GM23338 (cell line): ENCODE data around the gene ZAR1. TPM values are rescaled to one million over a fixed set of nuclear protein-coding genes. Genes with fewer than 3 reads are reported as not detected.

Experiments used
- ATAC-seq: fragments of 200-7000 bp; cut with Tn5 transposase; 3 replicates; pipeline ENCODE4 v1.9.1; 2020
- DNase-seq: peaks from one replicate; pipeline ENCODE4 v3.0.0-alpha.2; 2015; ENCODE audit warnings: low spot score
- H2AFZ ChIP-seq: fragments of 200-600 bp; sonication (generic); 2 replicates; pipeline ENCODE4 v1.8.0; 2016; ENCODE audit warnings: antibody characterized with exemption, mild to moderate bottlenecking, moderate library complexity
- H3F3A ChIP-seq: fragments of 200-600 bp; sonication (generic); replicated peaks from 2 replicates; pipeline ENCODE4 v1.8.0; 2017; ENCODE audit warnings: antibody characterized with exemption, mixed run types, low read depth
- H3K27ac ChIP-seq: fragments of 200-600 bp; sonication (generic); 2 replicates; pipeline ENCODE4 v1.6.1; 2016; ENCODE audit warnings: low read depth
- H3K27me3 ChIP-seq: fragments of 200-600 bp; sonication (generic); 2 replicates; pipeline ENCODE4 v1.8.0; 2016; ENCODE audit warnings: mild to moderate bottlenecking, mixed run types, moderate library complexity; ENCODE audit not compliant: insufficient read depth
- H3K36me3 ChIP-seq: fragments of 200-600 bp; sonication (generic); 2 replicates; pipeline ENCODE4 v1.8.0; 2016; ENCODE audit warnings: mild to moderate bottlenecking; ENCODE audit not compliant: insufficient read depth
- H3K4me1 ChIP-seq: fragments of 200-600 bp; sonication (generic); 2 replicates; pipeline ENCODE4 v1.8.0; 2016; ENCODE audit warnings: mild to moderate bottlenecking, moderate library complexity; ENCODE audit not compliant: insufficient read depth
- H3K4me2 ChIP-seq: fragments of 200-600 bp; sonication (generic); 2 replicates; pipeline ENCODE4 v1.7.1; 2017; ENCODE audit warnings: mixed run types
- H3K4me3 ChIP-seq: fragments of 200-600 bp; sonication (generic); 2 replicates; pipeline ENCODE4 v1.6.1; 2016; ENCODE audit warnings: mixed run types
- H3K79me2 ChIP-seq: fragments of 200-600 bp; sonication (generic); replicated peaks from 2 replicates; pipeline ENCODE4 v1.8.0; 2017; ENCODE audit warnings: mild to moderate bottlenecking; ENCODE audit not compliant: insufficient read depth
- H3K9me2 ChIP-seq: fragments of 200-600 bp; sonication (generic); 2 replicates; pipeline ENCODE4 v1.8.0; 2017; ENCODE audit not compliant: insufficient read depth
- H4K20me1 ChIP-seq: fragments of 200-600 bp; sonication (generic); replicated peaks from 2 replicates; pipeline ENCODE4 v1.8.0; 2017; ENCODE audit warnings: mild to moderate bottlenecking; ENCODE audit not compliant: insufficient read depth
- H3K27ac Mint-ChIP-seq: 2 replicates; pipeline ENCODE4 v1.8.0; 2020; ENCODE audit warnings: inconsistent platforms, mild to moderate bottlenecking, moderate library complexity, mixed read lengths
- H3K27me3 Mint-ChIP-seq: 3 replicates; pipeline ENCODE4 v1.8.0; 2022; ENCODE audit warnings: low read depth, mild to moderate bottlenecking, moderate library complexity, mixed read lengths, inconsistent platforms; ENCODE audit not compliant: insufficient read depth, poor library complexity
- H3K36me3 Mint-ChIP-seq: 3 replicates; pipeline ENCODE4 v1.8.0; 2021; ENCODE audit warnings: low read depth, mild to moderate bottlenecking, inconsistent platforms, moderate library complexity, mixed read lengths
- H3K4me1 Mint-ChIP-seq: 3 replicates; pipeline ENCODE4 v1.8.0; 2020; ENCODE audit warnings: mild to moderate bottlenecking, inconsistent platforms, mixed read lengths
- H3K4me3 Mint-ChIP-seq: 3 replicates; pipeline ENCODE4 v1.8.0; 2021; ENCODE audit warnings: moderate library complexity, mild to moderate bottlenecking, inconsistent platforms, mixed read lengths
- H3K9me3 Mint-ChIP-seq: 3 replicates; pipeline ENCODE4 v1.8.0; 2020; ENCODE audit warnings: moderate library complexity, mild to moderate bottlenecking, inconsistent platforms, mixed read lengths
- EZH2phosphoT487 ChIP-seq: fragments of 200-600 bp; sonication (generic); IDR thresholded peaks from one replicate; pipeline ENCODE4 v1.8.1; 2018; ENCODE audit warnings: antibody characterized with exemption; ENCODE audit not compliant: unreplicated experiment
- ZNF114 ChIP-seq: fragments of 250-450 bp; sonication (Bioruptor Pico); IDR thresholded peaks from 2 replicates; pipeline ENCODE4 v1.5.0; 2020; ENCODE audit warnings: mild to moderate bottlenecking, moderate library complexity
- polyA plus RNA-seq: library from polyadenylated mRNA; unstranded; fragments of >200 nt; fragmentation: Nextera tagmentation; extraction: Ambion mirVana; gene quantifications from 2 replicates; pipeline ENCODE4 v1.2.1, GENCODE V29; 2016
- total RNA-seq: library from RNA; depleted of rRNA; stranded (reverse); fragments of >200 nt; shearing (Covaris generic); gene quantifications from 2 replicates; pipeline ENCODE4 v1.2.3, GENCODE V29; 2014
- TF ChIP-seq, protein P1 (sequence below): fragments of 250-450 bp; sonication (Bioruptor Pico); IDR thresholded peaks from 2 replicates; pipeline ENCODE4 v1.5.0; 2020; ENCODE audit warnings: mild to moderate bottlenecking, moderate library complexity
- TF ChIP-seq, protein P2 (sequence below), 2 experiments: fragments of 200-600 bp in 1 of 2; sonication (generic) in 1 of 2; conservative IDR thresholded peaks; 2 replicates each; pipeline versions ENCODE4 v1.5.1 to v1.6.1; 2016 to 2017; ENCODE audit warnings: antibody characterized with exemption in 2 of 2, low read depth in 2 of 2, mild to moderate bottlenecking in 2 of 2, moderate library complexity in 1 of 2

Gene ZAR1
- total and polyA plus RNA-seq, 2 experiments from 2014 or later = 0.27 to 1.6 TPM

- TF ChIP-seq, protein P1, sequence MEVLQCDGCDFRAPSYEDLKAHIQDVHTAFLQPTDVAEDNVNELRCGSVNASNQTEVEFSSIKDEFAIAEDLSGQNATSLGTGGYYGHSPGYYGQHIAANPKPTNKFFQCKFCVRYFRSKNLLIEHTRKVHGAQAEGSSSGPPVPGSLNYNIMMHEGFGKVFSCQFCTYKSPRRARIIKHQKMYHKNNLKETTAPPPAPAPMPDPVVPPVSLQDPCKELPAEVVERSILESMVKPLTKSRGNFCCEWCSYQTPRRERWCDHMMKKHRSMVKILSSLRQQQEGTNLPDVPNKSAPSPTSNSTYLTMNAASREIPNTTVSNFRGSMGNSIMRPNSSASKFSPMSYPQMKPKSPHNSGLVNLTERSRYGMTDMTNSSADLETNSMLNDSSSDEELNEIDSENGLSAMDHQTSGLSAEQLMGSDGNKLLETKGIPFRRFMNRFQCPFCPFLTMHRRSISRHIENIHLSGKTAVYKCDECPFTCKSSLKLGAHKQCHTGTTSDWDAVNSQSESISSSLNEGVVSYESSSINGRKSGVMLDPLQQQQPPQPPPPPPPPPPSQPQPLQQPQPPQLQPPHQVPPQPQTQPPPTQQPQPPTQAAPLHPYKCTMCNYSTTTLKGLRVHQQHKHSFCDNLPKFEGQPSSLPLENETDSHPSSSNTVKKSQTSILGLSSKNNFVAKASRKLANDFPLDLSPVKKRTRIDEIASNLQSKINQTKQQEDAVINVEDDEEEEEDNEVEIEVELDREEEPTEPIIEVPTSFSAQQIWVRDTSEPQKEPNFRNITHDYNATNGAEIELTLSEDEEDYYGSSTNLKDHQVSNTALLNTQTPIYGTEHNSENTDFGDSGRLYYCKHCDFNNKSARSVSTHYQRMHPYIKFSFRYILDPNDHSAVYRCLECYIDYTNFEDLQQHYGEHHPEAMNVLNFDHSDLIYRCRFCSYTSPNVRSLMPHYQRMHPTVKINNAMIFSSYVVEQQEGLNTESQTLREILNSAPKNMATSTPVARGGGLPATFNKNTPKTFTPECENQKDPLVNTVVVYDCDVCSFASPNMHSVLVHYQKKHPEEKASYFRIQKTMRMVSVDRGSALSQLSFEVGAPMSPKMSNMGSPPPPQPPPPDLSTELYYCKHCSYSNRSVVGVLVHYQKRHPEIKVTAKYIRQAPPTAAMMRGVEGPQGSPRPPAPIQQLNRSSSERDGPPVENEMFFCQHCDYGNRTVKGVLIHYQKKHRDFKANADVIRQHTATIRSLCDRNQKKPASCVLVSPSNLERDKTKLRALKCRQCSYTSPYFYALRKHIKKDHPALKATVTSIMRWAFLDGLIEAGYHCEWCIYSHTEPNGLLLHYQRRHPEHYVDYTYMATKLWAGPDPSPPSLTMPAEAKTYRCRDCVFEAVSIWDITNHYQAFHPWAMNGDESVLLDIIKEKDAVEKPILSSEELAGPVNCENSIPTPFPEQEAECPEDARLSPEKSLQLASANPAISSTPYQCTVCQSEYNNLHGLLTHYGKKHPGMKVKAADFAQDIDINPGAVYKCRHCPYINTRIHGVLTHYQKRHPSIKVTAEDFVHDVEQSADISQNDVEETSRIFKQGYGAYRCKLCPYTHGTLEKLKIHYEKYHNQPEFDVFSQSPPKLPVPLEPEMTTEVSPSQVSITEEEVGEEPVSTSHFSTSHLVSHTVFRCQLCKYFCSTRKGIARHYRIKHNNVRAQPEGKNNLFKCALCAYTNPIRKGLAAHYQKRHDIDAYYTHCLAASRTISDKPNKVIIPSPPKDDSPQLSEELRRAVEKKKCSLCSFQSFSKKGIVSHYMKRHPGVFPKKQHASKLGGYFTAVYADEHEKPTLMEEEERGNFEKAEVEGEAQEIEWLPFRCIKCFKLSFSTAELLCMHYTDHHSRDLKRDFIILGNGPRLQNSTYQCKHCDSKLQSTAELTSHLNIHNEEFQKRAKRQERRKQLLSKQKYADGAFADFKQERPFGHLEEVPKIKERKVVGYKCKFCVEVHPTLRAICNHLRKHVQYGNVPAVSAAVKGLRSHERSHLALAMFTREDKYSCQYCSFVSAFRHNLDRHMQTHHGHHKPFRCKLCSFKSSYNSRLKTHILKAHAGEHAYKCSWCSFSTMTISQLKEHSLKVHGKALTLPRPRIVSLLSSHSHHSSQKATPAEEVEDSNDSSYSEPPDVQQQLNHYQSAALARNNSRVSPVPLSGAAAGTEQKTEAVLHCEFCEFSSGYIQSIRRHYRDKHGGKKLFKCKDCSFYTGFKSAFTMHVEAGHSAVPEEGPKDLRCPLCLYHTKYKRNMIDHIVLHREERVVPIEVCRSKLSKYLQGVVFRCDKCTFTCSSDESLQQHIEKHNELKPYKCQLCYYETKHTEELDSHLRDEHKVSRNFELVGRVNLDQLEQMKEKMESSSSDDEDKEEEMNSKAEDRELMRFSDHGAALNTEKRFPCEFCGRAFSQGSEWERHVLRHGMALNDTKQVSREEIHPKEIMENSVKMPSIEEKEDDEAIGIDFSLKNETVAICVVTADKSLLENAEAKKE = no peak
These were observed 9.6 kb downstream of the ZAR1 start (continued) for GRCh38 chr4:48499551-48500066.

GRCh38 chr4:48503233-48504025, 13.4 kb downstream of the ZAR1 start:
- no peaks in the 10 kb centered on the region for H4K20me1 ChIP-seq
- Mint-ChIP-seq H3K9me3 (no peaks in the 10 kb centered on the region), H3K4me3 (no peak overlapping the region), H3K4me1 (peaks cover 23% of the 10 kb centered on the region), H3K36me3 (peaks cover 13% of the 10 kb centered on the region; the same call in 2 of the 3 replicates), H3K27me3 (no peaks in the 10 kb centered on the region), H3K27ac (0 out of 2 replicates have a peak overlapping the region, but pooled peaks have one; percentile 37)
- no peak overlapping the region for H3K4me3 ChIP-seq
- H3F3A ChIP-seq = no peaks in the 10 kb centered on the region
- H3K36me3 ChIP-seq = no peaks in the 10 kb centered on the region
- DNase-seq = no peak
- H3K9me2 ChIP-seq = no peaks in the 10 kb centered on the region
- no peak for ATAC-seq
- H3K79me2 ChIP-seq = no peaks in the 10 kb centered on the region
- peak overlapping the region; percentile 6; the same call in 1 of the 2 replicates for H3K4me2 ChIP-seq
- H2AFZ ChIP-seq = no peak overlapping the region
- no peaks in the 10 kb centered on the region for H3K27me3 ChIP-seq
- H3K27ac ChIP-seq = no peak overlapping the region
- H3K4me1 ChIP-seq = peaks cover 19% of the 10 kb centered on the region
- TF ChIP-seq, protein P2, sequence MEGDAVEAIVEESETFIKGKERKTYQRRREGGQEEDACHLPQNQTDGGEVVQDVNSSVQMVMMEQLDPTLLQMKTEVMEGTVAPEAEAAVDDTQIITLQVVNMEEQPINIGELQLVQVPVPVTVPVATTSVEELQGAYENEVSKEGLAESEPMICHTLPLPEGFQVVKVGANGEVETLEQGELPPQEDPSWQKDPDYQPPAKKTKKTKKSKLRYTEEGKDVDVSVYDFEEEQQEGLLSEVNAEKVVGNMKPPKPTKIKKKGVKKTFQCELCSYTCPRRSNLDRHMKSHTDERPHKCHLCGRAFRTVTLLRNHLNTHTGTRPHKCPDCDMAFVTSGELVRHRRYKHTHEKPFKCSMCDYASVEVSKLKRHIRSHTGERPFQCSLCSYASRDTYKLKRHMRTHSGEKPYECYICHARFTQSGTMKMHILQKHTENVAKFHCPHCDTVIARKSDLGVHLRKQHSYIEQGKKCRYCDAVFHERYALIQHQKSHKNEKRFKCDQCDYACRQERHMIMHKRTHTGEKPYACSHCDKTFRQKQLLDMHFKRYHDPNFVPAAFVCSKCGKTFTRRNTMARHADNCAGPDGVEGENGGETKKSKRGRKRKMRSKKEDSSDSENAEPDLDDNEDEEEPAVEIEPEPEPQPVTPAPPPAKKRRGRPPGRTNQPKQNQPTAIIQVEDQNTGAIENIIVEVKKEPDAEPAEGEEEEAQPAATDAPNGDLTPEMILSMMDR (conservative IDR thresholded peaks at IDR 0.05; ENCODE audit: low read depth in 2 of 2) = no peak
- TF ChIP-seq EZH2phosphoT487 (no peak), ZNF114 (CRISPR knock-in tag) (no peak)
- TF ChIP-seq, protein P1 = no peak
